Breast epithelium (tissue), 3 donors: ENCODE data around the gene HSPA4.

Source experiments
- CTCF ChIP-seq, 3 donors: fragments of 450-650 bp; IDR thresholded peaks; one replicate each; pipeline ENCODE4 v1.5.1; 2016 to 2017; ENCODE audit warnings: antibody characterized with exemption in 3 of 3, mild to moderate bottlenecking in 3 of 3, moderate library complexity in 3 of 3
- POLR2A ChIP-seq: fragments of 450-650 bp; IDR thresholded peaks from one replicate; pipeline ENCODE4 v1.6.1; 2016; ENCODE audit warnings: antibody characterized with exemption, mild to moderate bottlenecking, moderate library complexity
- POLR2AphosphoS5 ChIP-seq, 3 donors: sonication (generic); formaldehyde crosslinking; IDR thresholded peaks; one replicate each; pipeline ENCODE4 v1.6.1; 2017; ENCODE audit warnings: antibody characterized with exemption in 3 of 3

- no peak for TF ChIP-seq POLR2AphosphoS5 (IDR thresholded peaks at IDR 0.05)
- TF ChIP-seq CTCF (IDR thresholded peaks at IDR 0.05), result no peak
- TF ChIP-seq POLR2A, result no peak
Observed at GRCh38 chr5:133051061-133051541, 712 bp upstream of the HSPA4 start.
